C4-2B (cell line): ENCODE results near the gene SLC38A5.

Source experiments
- ZFX ChIP-seq: fragments of 450-650 bp; IDR thresholded peaks from 2 replicates; pipeline ENCODE4 v1.6.1; 2017
- TF ChIP-seq, protein P1 (sequence below): fragments of 450-650 bp; conservative IDR thresholded peaks from 2 replicates; pipeline ENCODE4 v1.5.1; 2017; ENCODE audit warnings: mild to moderate bottlenecking

DNA sequence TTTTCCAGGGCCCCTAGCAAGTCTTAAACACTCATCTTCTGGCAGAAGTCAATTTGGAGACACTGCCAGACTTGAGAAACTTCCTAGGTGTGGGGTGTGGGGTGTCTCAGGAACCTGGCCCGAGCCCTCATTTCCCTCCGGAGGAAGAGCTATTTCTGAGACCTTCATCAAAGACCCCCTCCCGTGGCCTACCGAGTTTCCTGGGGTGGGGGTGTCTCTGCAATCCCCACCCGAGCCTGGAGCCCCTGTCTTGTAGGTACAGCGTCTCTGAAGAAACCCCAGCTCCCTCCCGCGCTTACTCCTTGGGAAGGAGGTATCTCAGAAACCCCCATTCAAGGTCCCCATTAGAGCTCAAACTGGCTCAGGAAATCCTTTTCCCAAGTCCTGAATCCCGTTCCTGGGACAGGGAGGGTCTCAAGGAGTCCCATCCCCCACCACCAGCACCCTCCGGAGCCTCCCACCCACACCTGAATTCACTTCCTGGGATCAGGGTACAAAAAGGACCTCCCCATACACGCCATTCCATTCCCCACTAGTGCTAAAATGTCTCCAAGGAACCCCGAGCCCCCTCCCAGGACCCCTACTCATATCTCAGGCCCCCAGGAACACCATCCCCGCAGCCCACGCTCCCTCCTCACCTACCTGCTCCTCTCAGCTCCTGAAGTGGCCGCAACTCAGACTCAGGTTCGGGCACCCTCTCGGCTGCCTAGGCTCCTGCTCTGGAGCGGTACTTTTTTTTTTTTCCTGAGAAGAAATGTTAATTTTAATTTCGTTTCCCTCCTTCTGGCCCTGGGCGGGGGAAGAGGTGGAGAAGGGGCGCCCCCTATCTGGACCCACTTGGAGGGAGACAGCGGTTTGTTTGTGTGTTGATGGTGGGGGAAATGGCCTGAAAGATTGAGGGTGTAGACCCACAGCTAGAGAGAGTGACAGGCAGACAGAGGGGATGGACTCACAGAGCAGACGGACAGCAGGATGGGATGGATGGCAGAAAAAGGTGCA, 1.1 kb downstream of the SLC38A5 start:
- TF ChIP-seq, protein P1, sequence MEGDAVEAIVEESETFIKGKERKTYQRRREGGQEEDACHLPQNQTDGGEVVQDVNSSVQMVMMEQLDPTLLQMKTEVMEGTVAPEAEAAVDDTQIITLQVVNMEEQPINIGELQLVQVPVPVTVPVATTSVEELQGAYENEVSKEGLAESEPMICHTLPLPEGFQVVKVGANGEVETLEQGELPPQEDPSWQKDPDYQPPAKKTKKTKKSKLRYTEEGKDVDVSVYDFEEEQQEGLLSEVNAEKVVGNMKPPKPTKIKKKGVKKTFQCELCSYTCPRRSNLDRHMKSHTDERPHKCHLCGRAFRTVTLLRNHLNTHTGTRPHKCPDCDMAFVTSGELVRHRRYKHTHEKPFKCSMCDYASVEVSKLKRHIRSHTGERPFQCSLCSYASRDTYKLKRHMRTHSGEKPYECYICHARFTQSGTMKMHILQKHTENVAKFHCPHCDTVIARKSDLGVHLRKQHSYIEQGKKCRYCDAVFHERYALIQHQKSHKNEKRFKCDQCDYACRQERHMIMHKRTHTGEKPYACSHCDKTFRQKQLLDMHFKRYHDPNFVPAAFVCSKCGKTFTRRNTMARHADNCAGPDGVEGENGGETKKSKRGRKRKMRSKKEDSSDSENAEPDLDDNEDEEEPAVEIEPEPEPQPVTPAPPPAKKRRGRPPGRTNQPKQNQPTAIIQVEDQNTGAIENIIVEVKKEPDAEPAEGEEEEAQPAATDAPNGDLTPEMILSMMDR: no peak
- TF ChIP-seq ZFX: no peak
